Middle frontal gyrus (tissue), 1 donor: ENCODE results near the gene NMT1.

ENCODE experiments used
- DNase-seq: peaks from one replicate; pipeline ENCODE4 v3.0.0-alpha.2; 2015; ENCODE audit warnings: low spot score; ENCODE audit errors: extremely low spot score

The NMT1 gene

DNA sequence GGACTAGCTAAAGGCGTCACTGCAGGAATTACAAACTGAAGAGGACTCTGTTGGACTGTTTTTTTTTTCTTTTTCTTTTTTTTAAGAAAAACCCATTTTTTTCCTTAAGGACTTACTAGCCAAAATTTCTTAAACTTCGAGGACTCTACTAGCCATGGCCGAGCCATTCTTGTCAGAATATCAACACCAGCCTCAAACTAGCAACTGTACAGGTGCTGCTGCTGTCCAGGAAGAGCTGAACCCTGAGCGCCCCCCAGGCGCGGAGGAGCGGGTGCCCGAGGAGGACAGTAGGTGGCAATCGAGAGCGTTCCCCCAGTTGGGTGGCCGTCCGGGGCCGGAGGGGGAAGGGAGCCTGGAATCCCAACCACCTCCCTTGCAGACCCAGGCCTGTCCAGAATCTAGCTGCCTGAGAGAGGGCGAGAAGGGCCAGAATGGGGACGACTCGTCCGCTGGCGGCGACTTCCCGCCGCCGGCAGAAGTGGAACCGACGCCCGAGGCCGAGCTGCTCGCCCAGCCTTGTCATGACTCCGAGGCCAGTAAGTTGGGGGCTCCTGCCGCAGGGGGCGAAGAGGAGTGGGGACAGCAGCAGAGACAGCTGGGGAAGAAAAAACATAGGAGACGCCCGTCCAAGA is 88.0 kb downstream of the NMT1 start:
- no peak for DNase-seq

DNA sequence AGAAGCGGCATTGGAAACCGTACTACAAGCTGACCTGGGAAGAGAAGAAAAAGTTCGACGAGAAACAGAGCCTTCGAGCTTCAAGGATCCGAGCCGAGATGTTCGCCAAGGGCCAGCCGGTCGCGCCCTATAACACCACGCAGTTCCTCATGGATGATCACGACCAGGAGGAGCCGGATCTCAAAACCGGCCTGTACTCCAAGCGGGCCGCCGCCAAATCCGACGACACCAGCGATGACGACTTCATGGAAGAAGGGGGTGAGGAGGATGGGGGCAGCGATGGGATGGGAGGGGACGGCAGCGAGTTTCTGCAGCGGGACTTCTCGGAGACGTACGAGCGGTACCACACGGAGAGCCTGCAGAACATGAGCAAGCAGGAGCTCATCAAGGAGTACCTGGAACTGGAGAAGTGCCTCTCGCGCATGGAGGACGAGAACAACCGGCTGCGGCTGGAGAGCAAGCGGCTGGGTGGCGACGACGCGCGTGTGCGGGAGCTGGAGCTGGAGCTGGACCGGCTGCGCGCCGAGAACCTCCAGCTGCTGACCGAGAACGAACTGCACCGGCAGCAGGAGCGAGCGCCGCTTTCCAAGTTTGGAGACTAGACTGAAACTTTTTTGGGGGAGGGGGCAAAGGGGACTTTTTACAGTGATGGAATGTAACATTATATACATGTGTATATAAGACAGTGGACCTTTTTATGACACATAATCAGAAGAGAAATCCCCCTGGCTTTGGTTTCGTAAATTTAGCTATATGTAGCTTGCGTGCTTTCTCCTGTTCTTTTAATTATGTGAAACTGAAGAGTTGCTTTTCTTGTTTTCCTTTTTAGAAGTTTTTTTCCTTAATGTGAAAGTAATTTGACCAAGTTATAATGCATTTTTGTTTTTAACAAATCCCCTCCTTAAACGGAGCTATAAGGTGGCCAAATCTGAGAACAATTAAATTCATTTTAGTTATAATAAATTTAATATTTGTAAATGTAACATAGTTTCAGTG is 88.8 kb downstream of the NMT1 start:
- no peak for DNase-seq

DNA sequence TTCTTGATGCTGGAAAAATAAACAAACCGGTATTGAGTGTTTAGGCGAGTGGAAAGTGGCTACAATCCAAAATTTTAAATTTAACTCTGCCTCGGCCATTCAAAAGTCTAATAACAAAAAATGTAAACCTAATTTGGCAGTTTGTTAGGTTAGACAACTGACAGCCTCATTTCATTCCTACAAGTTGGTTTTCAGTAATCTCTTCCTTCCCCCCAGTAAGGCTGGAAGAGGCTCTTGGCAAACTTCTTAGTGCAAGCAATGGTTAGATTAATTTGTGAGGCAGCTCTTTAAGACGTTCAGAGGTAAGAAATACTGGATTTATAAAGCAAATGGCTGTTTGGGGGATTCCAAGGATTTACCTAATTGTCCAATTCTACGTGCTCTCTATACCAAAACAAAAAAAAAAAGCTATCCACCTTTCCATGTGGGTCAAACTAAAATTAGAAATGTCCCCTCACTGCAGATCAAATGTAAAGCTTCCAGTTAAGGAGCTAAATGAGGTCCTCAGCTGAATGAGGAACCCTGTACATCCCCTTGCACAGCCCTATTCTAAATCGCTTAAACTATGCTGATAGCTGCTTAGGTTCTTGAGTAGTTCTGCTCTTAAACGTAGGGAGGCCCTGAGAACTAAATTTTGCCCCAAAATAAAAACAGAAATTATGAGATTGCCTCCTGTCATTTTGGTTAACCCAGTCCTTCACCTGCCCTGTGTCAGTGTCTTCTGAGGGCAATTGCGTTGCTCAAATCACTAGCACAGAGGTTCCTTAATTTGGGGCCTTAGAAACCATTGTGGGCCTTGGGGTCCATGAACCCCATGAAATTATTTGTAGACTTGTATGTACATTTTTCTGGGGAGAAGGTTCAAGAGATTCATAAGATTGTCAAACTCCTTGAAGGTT is 90.0 kb downstream of the NMT1 start:
- DNase-seq, result no peak

DNA sequence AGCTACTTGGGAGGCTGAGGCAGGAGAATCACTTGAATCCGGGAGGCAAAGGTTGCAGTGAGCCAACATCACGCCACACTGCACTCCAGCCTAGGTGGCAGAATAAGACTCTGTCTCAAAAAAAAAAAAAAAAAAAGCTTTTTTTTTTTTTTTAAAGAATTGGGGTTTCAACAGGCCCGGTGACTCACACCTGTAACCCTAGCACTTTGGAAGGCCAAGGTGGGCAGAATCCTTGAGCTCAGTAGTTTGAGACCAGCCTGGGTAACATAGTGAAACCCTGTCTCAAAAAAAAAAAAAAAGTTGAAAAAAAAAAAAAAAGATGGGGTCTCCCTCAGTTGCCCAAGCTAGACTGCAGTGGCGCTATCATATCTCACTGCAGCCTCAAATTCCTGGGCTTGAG is 93.9 kb downstream of the NMT1 start:
- no peak for DNase-seq

DNA sequence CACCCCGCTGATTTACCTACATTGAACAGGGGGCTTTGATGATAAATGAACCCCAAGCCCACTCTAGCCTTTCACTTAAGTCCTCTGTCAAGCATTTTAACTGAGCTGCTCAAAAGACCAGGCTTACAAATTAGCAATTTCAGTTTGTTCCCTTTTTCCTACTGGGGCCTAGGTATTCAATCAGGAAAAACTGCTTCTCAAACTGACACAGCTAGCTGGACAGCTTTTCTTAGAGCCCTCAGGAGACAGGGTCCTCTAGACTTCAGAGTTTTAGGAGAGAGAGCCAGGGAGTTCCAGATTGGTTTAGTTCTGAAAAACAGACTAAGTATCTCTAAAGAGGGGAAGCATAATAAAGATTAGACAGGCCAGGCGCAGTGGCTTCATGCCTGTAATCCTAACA is 94.4 kb downstream of the NMT1 start:
- DNase-seq, result no peak

DNA sequence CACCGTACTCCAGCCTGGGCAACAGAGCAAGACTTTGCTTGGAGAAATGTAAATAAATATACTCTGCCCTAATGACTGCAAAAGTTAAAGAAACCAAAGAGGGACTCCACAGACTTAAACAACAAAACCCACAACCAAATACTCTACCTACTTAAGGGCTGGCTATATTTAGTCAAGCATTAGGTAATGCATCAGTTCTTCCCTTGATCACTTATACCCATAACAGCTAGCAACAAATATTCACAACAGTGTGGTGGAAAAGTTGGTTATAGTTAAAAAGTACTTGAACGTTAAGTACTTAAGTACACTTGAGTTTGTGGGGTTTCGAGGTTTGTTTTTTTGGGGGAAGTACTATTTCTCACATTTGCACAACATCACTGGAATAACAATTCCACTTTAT is 95.1 kb downstream of the NMT1 start:
- no peak for DNase-seq
